Measurements from ENCODE around the gene ZBTB7B. TPM values are rescaled to one million over a fixed set of nuclear protein-coding genes. Genes with fewer than 3 reads are reported as not detected.
"Not testable (repeated sequence)": the region's sequence is repeated elsewhere in the genome, so short reads cannot be mapped to it uniquely, and the experiment has no call there.

Gene ZBTB7B
- total RNA-seq, 1 experiment from 2014 or later, result 44.1 TPM

DNA sequence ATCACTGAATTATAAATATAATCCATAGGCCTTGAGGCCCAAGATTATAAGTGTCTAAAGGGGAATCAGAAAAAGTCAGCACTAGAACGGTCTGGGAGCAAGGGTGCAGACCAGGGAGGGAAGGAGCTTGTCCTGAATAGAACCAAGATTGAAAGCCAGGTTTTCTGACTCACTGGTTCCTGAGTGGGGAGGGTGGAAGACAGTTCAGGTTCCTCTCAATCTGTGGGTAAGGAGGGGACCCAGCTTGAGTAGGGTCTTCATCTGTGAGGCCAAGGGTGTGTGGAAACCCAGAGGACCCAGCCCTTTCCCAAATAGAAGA, 8.4 kb upstream of the ZBTB7B start:
- no peak overlapping the region for H3K4me2 ChIP-seq
- peak overlapping the region; percentile 20 for H3K27ac ChIP-seq
- intact Hi-C loops (cut with micrococcal nuclease; ENCODE audit: unreplicated experiment), result no loop called here
- no peaks in the 10 kb centered on the region for H3K27me3 ChIP-seq (ENCODE audit: insufficient read depth, low read depth)
- no TSS peak for BruUV-seq (replicated peaks)
- H4K20me1 ChIP-seq (ENCODE audit: insufficient read depth), result no peaks in the 10 kb centered on the region
- no peaks in the 10 kb centered on the region; the same call in 1 of the 2 replicates for H3K79me2 ChIP-seq (ENCODE audit: low read depth)
- H3K4me1 ChIP-seq (replicated peaks; ENCODE audit: insufficient read depth), result peaks cover 19% of the 10 kb centered on the region; the same call in 1 of the 2 replicates
- peaks cover 48% of the 10 kb centered on the region for H3F3A ChIP-seq (ENCODE audit: insufficient read depth, low read depth)
- no peaks in the 10 kb centered on the region for H3K36me3 ChIP-seq (ENCODE audit: low read depth)
- H3K9me3 ChIP-seq (ENCODE audit: insufficient read depth, low read depth), result no peaks in the 10 kb centered on the region
- no peak overlapping the region for H3K4me3 ChIP-seq
- H3K9me2 ChIP-seq (ENCODE audit: insufficient read depth), result no peaks in the 10 kb centered on the region
- CTCF ChIA-PET, result interaction anchor here (0.6 to 0.7 kb wide), 3 partner anchors 22 to 44 kb away, joined by 3 to 4 read pairs (median 3); no protein-coding TSS in a partner anchor
- POLR2A ChIA-PET (ENCODE audit: unreplicated experiment), result interaction anchor here (0.7 to 1.1 kb wide), 4 partner anchors 8 to 62 kb away, joined by 3 to 6 read pairs (median 4); partner anchors contain the start of gene FLAD1
- DNase-seq, result no peak
- TF ChIP-seq EZH2 (IDR thresholded peaks at IDR 0.05; ENCODE audit: low read depth), result no peak
- TF ChIP-seq, protein P1, sequence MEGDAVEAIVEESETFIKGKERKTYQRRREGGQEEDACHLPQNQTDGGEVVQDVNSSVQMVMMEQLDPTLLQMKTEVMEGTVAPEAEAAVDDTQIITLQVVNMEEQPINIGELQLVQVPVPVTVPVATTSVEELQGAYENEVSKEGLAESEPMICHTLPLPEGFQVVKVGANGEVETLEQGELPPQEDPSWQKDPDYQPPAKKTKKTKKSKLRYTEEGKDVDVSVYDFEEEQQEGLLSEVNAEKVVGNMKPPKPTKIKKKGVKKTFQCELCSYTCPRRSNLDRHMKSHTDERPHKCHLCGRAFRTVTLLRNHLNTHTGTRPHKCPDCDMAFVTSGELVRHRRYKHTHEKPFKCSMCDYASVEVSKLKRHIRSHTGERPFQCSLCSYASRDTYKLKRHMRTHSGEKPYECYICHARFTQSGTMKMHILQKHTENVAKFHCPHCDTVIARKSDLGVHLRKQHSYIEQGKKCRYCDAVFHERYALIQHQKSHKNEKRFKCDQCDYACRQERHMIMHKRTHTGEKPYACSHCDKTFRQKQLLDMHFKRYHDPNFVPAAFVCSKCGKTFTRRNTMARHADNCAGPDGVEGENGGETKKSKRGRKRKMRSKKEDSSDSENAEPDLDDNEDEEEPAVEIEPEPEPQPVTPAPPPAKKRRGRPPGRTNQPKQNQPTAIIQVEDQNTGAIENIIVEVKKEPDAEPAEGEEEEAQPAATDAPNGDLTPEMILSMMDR (conservative IDR thresholded peaks at IDR 0.05), result no peak
- H2AFZ ChIP-seq, result no peak overlapping the region

DNA sequence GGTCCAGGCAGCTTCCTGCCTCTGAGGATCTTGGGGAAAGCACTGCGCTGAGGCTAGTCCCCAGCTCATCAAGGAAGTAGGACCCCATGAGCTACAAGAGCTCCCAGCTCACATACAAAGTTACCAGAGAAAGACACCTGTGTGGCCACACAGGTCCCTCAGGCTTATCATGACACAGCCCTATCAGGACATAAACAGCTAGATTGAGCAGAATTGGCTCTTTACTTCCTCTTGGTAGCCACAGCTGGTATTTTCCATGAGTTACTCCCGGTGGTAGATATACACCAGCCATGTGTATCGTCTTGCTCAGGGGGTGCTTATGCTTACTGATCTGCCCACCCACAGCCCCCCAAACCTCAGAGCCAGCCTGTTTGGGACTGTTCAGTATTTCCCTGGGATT, 8.0 kb upstream of the ZBTB7B start:
- no peak for TF ChIP-seq EZH2 (IDR thresholded peaks at IDR 0.05; ENCODE audit: low read depth)
- TF ChIP-seq, protein P1 (conservative IDR thresholded peaks at IDR 0.05), result no peak
- Histone ChIP-seq H3K4me3 (no peak overlapping the region), H3K27me3 (ENCODE audit: insufficient read depth, low read depth) (no peaks in the 10 kb centered on the region), H3K79me2 (ENCODE audit: low read depth) (peaks cover under 1% of the 10 kb centered on the region; the same call in 1 of the 2 replicates), H4K20me1 (ENCODE audit: insufficient read depth) (no peaks in the 10 kb centered on the region), H3K9me2 (ENCODE audit: insufficient read depth) (no peaks in the 10 kb centered on the region), H3F3A (ENCODE audit: insufficient read depth, low read depth) (peaks cover 46% of the 10 kb centered on the region), H3K9me3 (ENCODE audit: insufficient read depth, low read depth) (no peaks in the 10 kb centered on the region), H3K4me2 (no peak overlapping the region), H3K4me1 (replicated peaks; ENCODE audit: insufficient read depth) (peaks cover 21% of the 10 kb centered on the region; the same call in 1 of the 2 replicates), H2AFZ (no peak overlapping the region), H3K36me3 (ENCODE audit: low read depth) (no peaks in the 10 kb centered on the region), H3K27ac (peak overlapping the region; percentile 30)
- intact Hi-C loops (cut with micrococcal nuclease; ENCODE audit: unreplicated experiment), result no loop called here
- TSS peak; percentile 8 for BruUV-seq (replicated peaks)
- DNase-seq, result no peak
- POLR2A ChIA-PET (ENCODE audit: unreplicated experiment), result interaction anchor here (0.5 to 1.1 kb wide), 5 partner anchors 8 to 88 kb away, joined by 3 to 14 read pairs (median 5); partner anchors contain the start of gene FLAD1
- CTCF ChIA-PET, result interaction anchor here (0.6 to 0.7 kb wide), 3 partner anchors 18 to 25 kb away, joined by 3 to 6 read pairs (median 4); no protein-coding TSS in a partner anchor

DNA sequence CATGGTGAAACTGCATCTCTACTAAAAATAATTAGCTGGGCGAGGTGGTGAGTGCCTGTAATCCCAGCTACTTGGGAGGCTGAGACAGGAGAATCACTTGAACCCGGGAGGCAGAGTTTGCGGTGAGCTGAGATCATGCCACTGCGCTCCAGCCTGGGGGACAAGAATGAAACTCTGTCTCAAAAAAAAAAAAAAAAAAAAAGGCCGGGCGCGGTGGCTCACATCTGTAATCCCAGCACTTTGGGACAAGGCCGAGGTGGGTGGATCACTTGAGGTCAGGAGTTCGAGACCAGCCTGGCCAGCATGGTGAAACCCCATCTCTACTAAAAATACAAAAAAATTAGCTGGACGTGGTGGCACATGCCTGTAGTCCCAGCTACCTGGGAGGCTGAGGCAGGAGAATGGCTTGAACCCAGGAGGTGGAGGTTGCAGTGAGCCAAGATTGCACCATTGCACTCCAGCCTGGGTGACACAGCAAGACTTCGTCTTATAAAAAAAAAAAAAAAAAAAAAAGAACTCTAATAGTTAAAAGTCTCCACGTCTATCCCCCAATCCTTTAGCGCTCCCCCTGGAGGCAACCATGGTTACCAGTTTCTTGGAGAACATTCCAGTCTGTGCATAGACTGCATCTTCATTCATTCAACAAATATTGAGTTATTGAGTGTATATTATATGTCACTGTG, 7.2 kb upstream of the ZBTB7B start:
- BruUV-seq (replicated peaks); H2AFZ ChIP-seq; H3K9me2 ChIP-seq (ENCODE audit: insufficient read depth); H3K4me2 ChIP-seq; H4K20me1 ChIP-seq (ENCODE audit: insufficient read depth); intact Hi-C loops (cut with micrococcal nuclease; ENCODE audit: unreplicated experiment); H3K27me3 ChIP-seq (ENCODE audit: insufficient read depth, low read depth); H3K9me3 ChIP-seq (ENCODE audit: insufficient read depth, low read depth); H3K4me3 ChIP-seq; H3K36me3 ChIP-seq (ENCODE audit: low read depth); H3K79me2 ChIP-seq (ENCODE audit: low read depth): not testable (repeated sequence)
- Histone ChIP-seq H3K4me1 (replicated peaks; ENCODE audit: insufficient read depth) (peaks cover 28% of the 10 kb centered on the region), H3F3A (ENCODE audit: insufficient read depth, low read depth) (peaks cover 46% of the 10 kb centered on the region), H3K27ac (peak overlapping the region; percentile 30; the same call in 1 of the 2 replicates)
- ChIA-PET POLR2A (ENCODE audit: unreplicated experiment) (interaction anchor here (0.7 kb wide), 2 partner anchors 16 to 22 kb away, joined by 3 to 8 read pairs; no protein-coding TSS in a partner anchor), CTCF (interaction anchor here (0.6 to 0.7 kb wide), 3 partner anchors 19 to 87 kb away, joined by 4 to 7 read pairs (median 6); no protein-coding TSS in a partner anchor)
- peak; percentile 60 to 77 for DNase-seq
- TF ChIP-seq, protein P1 (conservative IDR thresholded peaks at IDR 0.05), result peak; percentile 48; the same call in 1 of the 2 replicates

Data from PC-9 (cell line).